HepG2 (cell line): Measurements from ENCODE around the gene NAB2. TPM values are rescaled to one million over a fixed set of nuclear protein-coding genes. Genes with fewer than 3 reads are reported as not detected.
A peak's percentile ranks its signal among the peaks of the same experiment; 100 is the strongest.

Experiments used
- ATAC-seq: fragments of 200-7000 bp; cut with Tn5 transposase; 3 replicates; pipeline ENCODE4 v1.9.1; 2020; ENCODE audit warnings: mild to moderate bottlenecking, moderate library complexity
- BruUV-seq: library from RNA; stranded (reverse); fragments of 400-500 nt; replicated peaks from 2 replicates; lab custom pipeline; 2021; lab: Mats Ljungman, UMichigan
- CTCF ChIA-PET: fragments of 300-600 bp; formaldehyde crosslinking; extraction: SDS; loops from one replicate; lab custom pipeline; 2021; ENCODE audit warnings: low total read pairs, inconsistent platforms, low intra/inter-chr PET ratio; lab: Yijun Ruan, JAX
- POLR2A ChIA-PET: fragments of 350-600 bp; sonication (Branson Sonifier 250); formaldehyde crosslinking; loops from one replicate; lab custom pipeline; 2020; ENCODE audit warnings: antibody characterized with exemption, inconsistent platforms; lab: Yijun Ruan, JAX
- DNase-seq: peaks from one replicate; pipeline ENCODE4 v3.0.0-alpha.2; 2015; ENCODE audit warnings: low spot score
- FAIRE-seq: peaks from 3 replicates; lab custom pipeline; 2011; peaks lifted over from hg19 to GRCh38; lab: Jason Lieb, UNC
- H2AFZ ChIP-seq: one replicate; pipeline ENCODE4 v1.6.1; 2011; ENCODE audit warnings: low read length, inconsistent platforms
- H3K27ac ChIP-seq: fragments of 300-600 bp; 3 replicates; pipeline ENCODE4 v1.8.0; 2011; ENCODE audit warnings: mixed run types, mild to moderate bottlenecking, mixed read lengths, low read length, inconsistent platforms; ENCODE audit not compliant: insufficient read depth; ENCODE audit errors: extremely low read length
- H3K27me3 ChIP-seq, 2 experiments: fragments of 200-600 bp in 1 of 2; 2 replicates in 1 of 2; 3 replicates in 1 of 2; pipeline versions ENCODE4 v1.6.0 to v1.8.0; 2011; ENCODE audit warnings: low read length in 2 of 2, mild to moderate bottlenecking in 2 of 2, moderate library complexity in 2 of 2, inconsistent platforms in 1 of 2; ENCODE audit not compliant: insufficient read depth in 2 of 2, control insufficient read depth in 1 of 2
- H3K36me3 ChIP-seq, 2 experiments: fragments of 200-600 bp in 1 of 2; replicated peaks in 1 of 2; 2 replicates in 1 of 2; 3 replicates in 1 of 2; pipeline versions ENCODE4 v1.5.1 to v1.8.0; 2011; ENCODE audit warnings: low read length in 2 of 2, inconsistent platforms in 1 of 2; ENCODE audit not compliant: insufficient read depth in 2 of 2, control insufficient read depth in 1 of 2
- H3K4me1 ChIP-seq: 2 replicates; pipeline ENCODE4 v1.5.1; 2012; ENCODE audit warnings: low read length, inconsistent platforms; ENCODE audit not compliant: insufficient read depth
- H3K4me2 ChIP-seq: 2 replicates; pipeline ENCODE4 v1.6.0; 2011; ENCODE audit warnings: low read depth, low read length, inconsistent platforms
- H3K4me3 ChIP-seq, 3 experiments: fragments of 200-600 bp in 1 of 3; sonication (generic), shearing (Covaris generic) in 1 of 3; replicated peaks in 1 of 3; 2 replicates each; pipeline ENCODE4 v1.5.1; 2011 to 2016; ENCODE audit warnings: low read length in 3 of 3, inconsistent platforms in 2 of 3, low read depth in 2 of 3, mild to moderate bottlenecking in 2 of 3, control low read depth in 1 of 3, mixed read lengths in 1 of 3; ENCODE audit not compliant: insufficient read depth in 1 of 3
- H3K79me2 ChIP-seq: one replicate; pipeline ENCODE4 v1.6.1; 2011; ENCODE audit warnings: low read length, inconsistent platforms; ENCODE audit not compliant: insufficient read depth
- H3K9ac ChIP-seq: 2 replicates; pipeline ENCODE4 v1.6.0; 2011; ENCODE audit warnings: mild to moderate bottlenecking, low read depth, low read length, inconsistent platforms; ENCODE audit not compliant: insufficient read depth
- H3K9me3 ChIP-seq: 2 replicates; pipeline ENCODE4 v1.5.1; 2012; ENCODE audit warnings: mild to moderate bottlenecking, low read length
- H4K20me1 ChIP-seq: 2 replicates; pipeline ENCODE4 v1.6.0; 2011; ENCODE audit warnings: inconsistent platforms, mild to moderate bottlenecking, low read length, moderate library complexity; ENCODE audit not compliant: insufficient read depth
- CC2D1A ChIP-seq: sonication (generic); formaldehyde crosslinking; IDR thresholded peaks from 2 replicates; pipeline ENCODE4 v1.8.1; 2023; ENCODE audit warnings: mild to moderate bottlenecking, missing genetic modification reagents
- CCAR2 ChIP-seq: fragments of 200-400 bp; formaldehyde crosslinking; optimal IDR thresholded peaks from 2 replicates; pipeline ENCODE3; 2018; ENCODE audit warnings: low read depth, mild to moderate bottlenecking, low read length, moderate library complexity
- CENPT ChIP-seq: sonication (generic); formaldehyde crosslinking; IDR thresholded peaks from 2 replicates; pipeline ENCODE4 v1.8.0; 2022; ENCODE audit warnings: low read depth, mild to moderate bottlenecking, moderate library complexity, missing genetic modification reagents
- MEIS2 ChIP-seq: sonication (generic); formaldehyde crosslinking; IDR thresholded peaks from 2 replicates; pipeline ENCODE4 v1.9.0; 2021; ENCODE audit warnings: mild to moderate bottlenecking, missing genetic modification reagents
- RNF219 ChIP-seq: sonication (generic); formaldehyde crosslinking; IDR thresholded peaks from 2 replicates; pipeline ENCODE4 v1.5.0; 2020; ENCODE audit warnings: mild to moderate bottlenecking, missing genetic modification reagents
- RORA ChIP-seq: sonication (generic); formaldehyde crosslinking; IDR thresholded peaks from 2 replicates; pipeline ENCODE4 v1.5.0; 2020; ENCODE audit warnings: mild to moderate bottlenecking, missing genetic modification reagents, moderate library complexity
- SMAD1 ChIP-seq: sonication (generic); formaldehyde crosslinking; IDR thresholded peaks from 2 replicates; pipeline ENCODE4 v1.4.0; 2020; ENCODE audit warnings: missing genetic modification reagents, low read depth, mild to moderate bottlenecking, borderline replicate concordance
- SMAD3 ChIP-seq: sonication (generic); formaldehyde crosslinking; IDR thresholded peaks from 2 replicates; pipeline ENCODE4 v1.4.0; 2020; ENCODE audit warnings: missing genetic modification reagents
- SUZ12 ChIP-seq: fragments of 150-350 bp; IDR thresholded peaks from 2 replicates; pipeline ENCODE4 v1.6.1; 2014; ENCODE audit warnings: low read depth, low read length
- ZBTB43 ChIP-seq: sonication (generic); formaldehyde crosslinking; conservative IDR thresholded peaks from 2 replicates; pipeline ENCODE4 v1.4.0; 2020; ENCODE audit warnings: missing genetic modification reagents
- ZFAT ChIP-seq: sonication (generic); formaldehyde crosslinking; conservative IDR thresholded peaks from 2 replicates; pipeline ENCODE4 v1.8.1; 2023; ENCODE audit warnings: missing genetic modification reagents, inconsistent platforms
- ZFP1 ChIP-seq: IDR thresholded peaks from 2 replicates; pipeline ENCODE4 v1.6.1; 2016
- ZFY ChIP-seq: sonication (generic); formaldehyde crosslinking; IDR thresholded peaks from 2 replicates; pipeline ENCODE4 v1.4.0; 2020; ENCODE audit warnings: missing genetic modification reagents
- ZGPAT ChIP-seq: IDR thresholded peaks from 2 replicates; pipeline ENCODE4 v1.6.1; 2016; ENCODE audit warnings: mild to moderate bottlenecking
- ZHX1 ChIP-seq: sonication (generic); formaldehyde crosslinking; IDR thresholded peaks from 2 replicates; pipeline ENCODE4 v1.8.1; 2022; ENCODE audit warnings: low read depth, mild to moderate bottlenecking, missing genetic modification reagents
- ZNF644 ChIP-seq: IDR thresholded peaks from 2 replicates; pipeline ENCODE4 v1.6.1; 2016; ENCODE audit warnings: low read depth
- WGBS: methylation state at CpG from one replicate; pipeline ENCODE4 v1.1.6; 2017; ENCODE audit warnings: low lambda C conversion rate; 5-methylcytosine and 5-hydroxymethylcytosine counted together
- in situ Hi-C: cut with HindIII; loops from 2 replicates; pipeline ENCODE4 v1.10.0; 2017; ENCODE audit warnings: low pct_unique_long_range_greater_than_20kb; ENCODE audit not compliant: extremely low pct_ligation_motif_present
- intact Hi-C: fragments of 100-400 bp; cut with micrococcal nuclease; formaldehyde crosslinking; loops from one replicate; pipeline ENCODE4 v1.10.0; 2022; ENCODE audit not compliant: unreplicated experiment
- polyA plus RNA-seq, 8 experiments: library from polyadenylated mRNA; depleted of rRNA in 3 of 8; stranded (reverse) in 7 of 8; unstranded in 1 of 8; fragments of >200 nt; fragmentation: Illumina TruSeq in 4 of 8; extraction: Trizol in 4 of 8; gene quantifications; 2 replicates each; pipeline versions ENCODE4 v1.2.1 to v1.2.3, GENCODE V29; 2011 to 2016; ENCODE audit warnings: low read depth in 4 of 8, missing spikeins in 1 of 8, mixed read lengths in 1 of 8; ENCODE audit not compliant: insufficient read depth in 1 of 8
- total RNA-seq, 5 experiments: library from RNA; depleted of rRNA; stranded (reverse); fragments of >200 nt; fragmentation: Illumina TruSeq; extraction: Trizol; gene quantifications; 2 replicates each; pipeline ENCODE4 v1.2.3, GENCODE V29; 2016; ENCODE audit warnings: low read depth in 1 of 5

NAB2 gene
- total and polyA plus RNA-seq, 2 of the 13 experiments (the other 11 are each of a cell fraction or from before 2014, with no cell fraction given), result 11.7 to 12.9 TPM

- peak within 1 kb of the TSS; percentile 79 for H3K4me2 ChIP-seq
- H3K4me1 ChIP-seq, result peaks cover 8% of the 10 kb centered on the region
- no TSS peak for BruUV-seq
- DNase-seq (peak; percentile 100), FAIRE-seq (peak; percentile 100), ATAC-seq (peak; percentile 99)
- intact Hi-C loops, result loop anchor here (1.0 to 2.0 kb wide), 2 partner anchors 8 to 14 kb away; no protein-coding TSS in a partner anchor
- H3K27ac ChIP-seq, result peak within 1 kb of the TSS; percentile 69
- no peaks in the 10 kb centered on the region for H3K27me3 ChIP-seq
- H4K20me1 ChIP-seq, result no peaks in the 10 kb centered on the region
- peak within 1 kb of the TSS; percentile 86 to 91 (median 87) for H3K4me3 ChIP-seq
- H2AFZ ChIP-seq, result peak within 1 kb of the TSS; percentile 33
- in situ Hi-C loops, result no loop called here
- H3K79me2 ChIP-seq, result peaks cover 8% of the 10 kb centered on the region
- peak within 1 kb of the TSS; percentile 74 for H3K9ac ChIP-seq
- H3K9me3 ChIP-seq, result no peaks in the 10 kb centered on the region
- under 1% methylated on average over 28 of the region's 39 CpGs for WGBS
- ChIA-PET CTCF (no interaction called here), POLR2A (interaction anchor here (0.8 to 3.9 kb wide), 23 partner anchors 9 to 433 kb away, joined by 3 to 132 read pairs (median 7); partner anchors contain the start of genes ATP5F1B, LRP1, MYO1A and NAB2)
- H3K36me3 ChIP-seq, result no peaks in the 10 kb centered on the region
- TF ChIP-seq CENPT (no peak), MEIS2 (CRISPR knock-in tag) (no peak), ZFP1 (CRISPR knock-in tag) (no peak), CCAR2 (no peak), SUZ12 (no peak), RNF219 (CRISPR knock-in tag) (no peak), RORA (CRISPR knock-in tag) (no peak), ZFY (CRISPR knock-in tag) (peak; percentile 70; the same call in 1 of the 2 replicates), CC2D1A (CRISPR knock-in tag) (no peak), ZBTB43 (CRISPR knock-in tag) (no peak), ZHX1 (CRISPR knock-in tag) (0 out of 2 replicates have a peak, but pooled peaks have one; percentile 46), ZGPAT (CRISPR knock-in tag) (no peak; the same call in 1 of the 2 replicates), SMAD3 (0 out of 2 replicates have a peak, but pooled peaks have one; percentile 53), SMAD1 (CRISPR knock-in tag) (no peak), ZNF644 (CRISPR knock-in tag) (no peak), ZFAT (no peak)
These were observed 10.2 kb upstream of the NAB2 start, which contains the start of gene NEMP1 for GRCh38 chr12:57078519-57079404. NEMP1 (minus strand) TSS chr12:57078791; CDS start chr12:57078745, 46 bp downstream.
